ENCODE measurements around the gene HAS3. TPM values are rescaled to one million over a fixed set of nuclear protein-coding genes. Genes with fewer than 3 reads are reported as not detected.

Gene HAS3
- total RNA-seq, 1 donor from 2014 or later: not detected

DNA sequence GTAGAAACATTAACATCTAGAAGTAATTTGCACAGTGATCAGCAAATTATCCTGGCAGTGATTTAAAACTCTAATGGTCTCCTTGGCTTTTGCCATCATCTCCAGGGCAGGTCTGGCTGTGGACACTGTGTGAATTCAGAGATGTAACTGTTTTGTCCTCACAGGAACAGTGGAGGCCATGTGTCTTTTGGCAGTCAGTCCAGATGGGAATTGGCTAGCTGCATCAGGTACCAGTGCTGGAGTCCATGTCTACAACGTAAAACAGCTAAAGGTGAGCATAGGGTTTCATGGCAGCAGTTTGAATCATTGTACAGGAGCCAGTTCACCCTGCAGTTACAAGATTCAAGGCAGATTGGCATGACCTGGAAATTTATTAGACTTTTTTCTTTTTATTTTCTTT lies 54.7 kb downstream of the HAS3 start:
- Histone ChIP-seq H3K27ac (no peak overlapping the region), H3K4me3 (no peak overlapping the region), H3K4me1 (no peaks in the 10 kb centered on the region), H3K27me3 (no peaks in the 10 kb centered on the region), H3K9me3 (no peaks in the 10 kb centered on the region), H3K36me3 (peaks cover 52 to 80% of the 10 kb centered on the region in 2 donors)
- DNase-seq (ENCODE audit: low spot score in 2 of 2): peak in 1 of 2 donors; percentile 37
- TF ChIP-seq, protein P1, sequence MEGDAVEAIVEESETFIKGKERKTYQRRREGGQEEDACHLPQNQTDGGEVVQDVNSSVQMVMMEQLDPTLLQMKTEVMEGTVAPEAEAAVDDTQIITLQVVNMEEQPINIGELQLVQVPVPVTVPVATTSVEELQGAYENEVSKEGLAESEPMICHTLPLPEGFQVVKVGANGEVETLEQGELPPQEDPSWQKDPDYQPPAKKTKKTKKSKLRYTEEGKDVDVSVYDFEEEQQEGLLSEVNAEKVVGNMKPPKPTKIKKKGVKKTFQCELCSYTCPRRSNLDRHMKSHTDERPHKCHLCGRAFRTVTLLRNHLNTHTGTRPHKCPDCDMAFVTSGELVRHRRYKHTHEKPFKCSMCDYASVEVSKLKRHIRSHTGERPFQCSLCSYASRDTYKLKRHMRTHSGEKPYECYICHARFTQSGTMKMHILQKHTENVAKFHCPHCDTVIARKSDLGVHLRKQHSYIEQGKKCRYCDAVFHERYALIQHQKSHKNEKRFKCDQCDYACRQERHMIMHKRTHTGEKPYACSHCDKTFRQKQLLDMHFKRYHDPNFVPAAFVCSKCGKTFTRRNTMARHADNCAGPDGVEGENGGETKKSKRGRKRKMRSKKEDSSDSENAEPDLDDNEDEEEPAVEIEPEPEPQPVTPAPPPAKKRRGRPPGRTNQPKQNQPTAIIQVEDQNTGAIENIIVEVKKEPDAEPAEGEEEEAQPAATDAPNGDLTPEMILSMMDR (IDR thresholded peaks at IDR 0.05): no peak
- intact Hi-C loops (cut with DNase I): no loop called here

DNA sequence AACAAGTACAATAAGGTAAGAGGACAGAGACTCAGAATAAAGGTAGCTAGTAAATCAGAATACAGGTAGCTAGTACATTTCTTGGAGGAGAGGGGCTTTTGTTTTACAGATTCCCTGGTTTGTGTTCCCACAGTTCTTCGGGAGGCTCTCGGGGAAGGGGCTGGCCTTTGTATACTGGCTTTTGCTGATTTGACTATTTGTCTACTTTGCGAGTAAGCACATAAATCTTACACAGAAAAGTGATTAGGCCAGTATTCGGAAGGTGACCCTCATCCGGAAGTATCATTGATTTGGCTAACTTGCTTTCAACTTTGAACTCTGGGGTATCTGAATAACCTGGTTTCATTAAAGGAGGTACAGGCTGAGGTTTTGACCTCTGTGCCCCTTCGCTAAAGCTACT lies 60.1 kb downstream of the HAS3 start:
- DNase-seq (ENCODE audit: low spot score in 2 of 2): no peak
- Histone ChIP-seq H3K4me3 (no peak overlapping the region), H3K4me1 (peaks cover 0 to under 1% of the 10 kb centered on the region in 2 donors), H3K27me3 (no peaks in the 10 kb centered on the region), H3K27ac (no peak overlapping the region), H3K9me3 (no peaks in the 10 kb centered on the region), H3K36me3 (peaks cover 50 to 66% of the 10 kb centered on the region in 2 donors)
- TF ChIP-seq, protein P1 (IDR thresholded peaks at IDR 0.05): no peak
- intact Hi-C loops (cut with DNase I): no loop called here

DNA sequence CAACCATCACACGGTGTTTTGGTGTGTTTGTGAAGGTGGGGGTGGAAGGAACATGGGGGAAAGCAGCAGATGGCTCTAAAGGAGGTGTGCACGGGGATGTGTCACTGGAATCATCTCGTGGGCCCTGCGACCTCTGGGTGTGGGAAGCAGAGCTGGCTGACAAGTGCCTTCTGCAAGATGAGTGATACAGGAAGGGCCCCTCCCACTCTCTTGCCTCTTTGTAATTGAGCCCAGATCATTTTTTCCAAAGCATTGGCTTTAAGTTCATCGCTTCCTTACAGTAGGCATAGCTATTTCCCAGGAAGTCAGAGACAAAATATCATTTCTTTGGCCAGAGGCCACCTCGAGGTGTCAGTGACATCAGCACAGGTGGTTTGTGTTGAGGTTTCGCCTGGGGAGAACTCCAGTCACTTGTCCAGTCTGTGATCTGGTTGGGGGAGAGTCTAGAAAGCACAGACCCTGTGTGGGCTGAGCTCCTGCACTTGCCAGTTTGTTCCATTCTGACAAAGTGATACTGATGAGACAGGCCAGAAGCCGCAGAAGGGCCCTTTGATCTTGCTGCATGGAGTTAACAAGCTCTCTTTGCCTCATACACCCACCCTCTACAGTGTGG lies 60.9 kb downstream of the HAS3 start:
- no peaks in the 10 kb centered on the region for H3K27me3 ChIP-seq
- no peak overlapping the region for H3K4me3 ChIP-seq
- H3K9me3 ChIP-seq: no peaks in the 10 kb centered on the region
- DNase-seq (ENCODE audit: low spot score in 2 of 2): no peak
- intact Hi-C loops (cut with DNase I): no loop called here
- peaks cover 47 to 58% of the 10 kb centered on the region in 2 donors for H3K36me3 ChIP-seq
- peaks cover 3 to 6% of the 10 kb centered on the region in 2 donors for H3K4me1 ChIP-seq
- no peak overlapping the region for H3K27ac ChIP-seq
- TF ChIP-seq, protein P1 (IDR thresholded peaks at IDR 0.05): no peak

DNA sequence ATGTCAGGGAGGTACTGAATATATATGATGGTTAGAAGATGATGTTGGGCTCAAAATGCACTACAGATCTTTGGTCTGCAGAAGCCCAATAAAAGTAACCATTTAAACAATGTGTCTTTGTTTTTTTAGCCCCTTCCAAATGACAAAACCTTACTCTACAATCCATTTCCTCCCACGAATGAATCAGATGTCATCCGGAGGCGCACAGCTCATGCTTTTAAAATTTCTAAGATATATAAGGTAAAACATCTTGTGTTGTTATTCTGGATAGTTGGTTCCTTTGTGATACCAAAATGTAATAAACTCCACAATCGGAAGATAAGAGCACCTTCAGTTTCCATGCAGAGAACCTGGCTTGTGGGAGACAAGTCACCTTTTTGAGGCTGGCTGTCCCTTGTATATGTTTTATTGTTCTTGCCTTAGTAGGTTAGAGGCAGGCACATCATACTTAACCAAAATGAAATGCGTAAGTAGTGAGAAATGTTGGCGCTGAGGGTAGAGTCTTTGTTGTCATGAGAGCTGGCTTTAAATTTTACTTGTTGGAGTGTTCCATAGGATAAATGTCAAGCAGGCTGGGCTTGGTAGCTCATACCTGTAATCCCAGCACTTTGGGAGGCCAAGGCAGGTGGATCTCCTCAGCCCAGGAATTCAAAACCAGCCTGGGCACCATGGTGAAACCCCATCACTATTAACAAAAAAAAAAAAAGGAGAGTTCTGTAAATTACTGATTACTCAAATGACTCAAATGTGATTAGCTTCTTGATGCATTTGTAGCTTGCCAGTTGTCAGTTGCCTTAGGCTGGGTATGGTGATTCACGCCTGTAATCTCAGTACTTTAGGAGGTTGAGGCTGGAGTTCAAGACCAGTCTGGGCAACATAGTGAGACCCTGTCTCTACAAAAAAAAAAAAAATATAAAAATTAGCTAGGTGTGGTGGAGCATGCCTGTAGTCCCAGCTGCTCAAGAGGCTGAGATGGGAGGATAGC lies 61.8 kb downstream of the HAS3 start:
- intact Hi-C loops (cut with DNase I): no loop called here
- Histone ChIP-seq H3K4me3 (no peak overlapping the region), H3K36me3 (peaks cover 40 to 50% of the 10 kb centered on the region in 2 donors), H3K27ac (no peak overlapping the region), H3K9me3 (no peaks in the 10 kb centered on the region), H3K27me3 (no peaks in the 10 kb centered on the region), H3K4me1 (peaks cover 4 to 14% of the 10 kb centered on the region in 2 donors)
- no peak for DNase-seq (ENCODE audit: low spot score in 2 of 2)
- TF ChIP-seq, protein P1 (IDR thresholded peaks at IDR 0.05): no peak

Other genes starting within 250 kb of the HAS3 start
- gene CHTF8, start 26.9 kb downstream of the HAS3 start, total RNA-seq: 41.3 TPM
- 45.9 TPM for gene UTP4, start 27.0 kb downstream of the HAS3 start, total RNA-seq
- 19.7 TPM for gene SNTB2, start 81.5 kb downstream of the HAS3 start, total RNA-seq
- gene VPS4A, start 205.7 kb downstream of the HAS3 start, total RNA-seq: 38.3 TPM
- gene PDF, start 224.9 kb downstream of the HAS3 start, total RNA-seq: 49.9 TPM
- 24.7 TPM for gene COG8, start 233.9 kb downstream of the HAS3 start, total RNA-seq
- gene NIP7, start 234.1 kb downstream of the HAS3 start, total RNA-seq: 5.2 TPM
- not detected for gene TMED6, start 246.1 kb downstream of the HAS3 start, total RNA-seq

Measured in ascending aorta (tissue), 2 donors.